K562 (cell line): ENCODE data around the gene MT1M. TPM values are rescaled to one million over a fixed set of nuclear protein-coding genes. Genes with fewer than 3 reads are reported as not detected.

ENCODE experiments used
- ATAC-seq: fragments of 200-7000 bp; cut with Tn5 transposase; 3 replicates; pipeline ENCODE4 v1.9.1; 2020; ENCODE audit warnings: moderate library complexity
- BruUV-seq: library from RNA; stranded (reverse); fragments of 400-500 nt; replicated peaks from 2 replicates; lab custom pipeline; 2021; lab: Mats Ljungman, UMichigan
- CTCF ChIA-PET: fragments of 300-600 bp; formaldehyde crosslinking; extraction: SDS; loops from one replicate; lab custom pipeline; 2021; ENCODE audit warnings: low intra/inter-chr PET ratio; lab: Yijun Ruan, JAX
- POLR2A ChIA-PET: fragments of 300-600, 350-650 bp; sonication (Branson Sonifier 250); formaldehyde crosslinking; extraction: SDS; loops from one replicate; lab custom pipeline; 2021; ENCODE audit warnings: antibody characterized with exemption, inconsistent platforms; lab: Yijun Ruan, JAX
- DNase-seq, 4 experiments: peaks; one replicate each; pipeline versions ENCODE4 v3.0.0 to v3.0.0-alpha.2; 2011 to 2018; ENCODE audit warnings: low spot score in 3 of 4, mixed read lengths in 3 of 4; ENCODE audit errors: extremely low read depth in 1 of 4
- FAIRE-seq: peaks from 2 replicates; lab custom pipeline; 2011; peaks lifted over from hg19 to GRCh38; lab: Jason Lieb, UNC
- H2AFZ ChIP-seq: 2 replicates; pipeline ENCODE4 v1.6.0; 2011; ENCODE audit warnings: low read depth, low read length, control low read depth, inconsistent platforms
- H3K27ac ChIP-seq: fragments of 200-600 bp; 3 replicates; pipeline ENCODE4 v1.8.0; 2011; ENCODE audit warnings: low read depth, mild to moderate bottlenecking, control low read depth, inconsistent platforms, low read length, moderate library complexity, mixed read lengths; ENCODE audit errors: extremely low read depth
- H3K27me3 ChIP-seq, 2 experiments: fragments of 300-600 bp in 1 of 2; 2 replicates in 1 of 2; 3 replicates in 1 of 2; pipeline versions ENCODE4 v1.6.0 to v1.8.0; 2011; ENCODE audit warnings: inconsistent platforms in 2 of 2, low read length in 2 of 2, mild to moderate bottlenecking in 1 of 2, mixed read lengths in 1 of 2, moderate library complexity in 1 of 2; ENCODE audit not compliant: control insufficient read depth in 2 of 2, insufficient read depth in 2 of 2
- H3K36me3 ChIP-seq: fragments of 300-600 bp; 3 replicates; pipeline ENCODE4 v1.8.0; 2011; ENCODE audit warnings: mild to moderate bottlenecking, low read length, inconsistent platforms; ENCODE audit not compliant: control insufficient read depth, insufficient read depth
- H3K4me1 ChIP-seq, 2 experiments: fragments of 200-600 bp in 1 of 2; replicated peaks in 1 of 2; 2 replicates in 1 of 2; 3 replicates in 1 of 2; pipeline versions ENCODE4 v1.5.1 to v1.8.0; 2011; ENCODE audit warnings: inconsistent platforms in 2 of 2, low read length in 2 of 2, mild to moderate bottlenecking in 1 of 2, mixed read lengths in 1 of 2, moderate library complexity in 1 of 2; ENCODE audit not compliant: control insufficient read depth in 2 of 2, insufficient read depth in 2 of 2
- H3K4me2 ChIP-seq: 2 replicates; pipeline ENCODE4 v1.6.1; 2011; ENCODE audit warnings: low read length, control low read depth, inconsistent platforms, mixed read lengths; ENCODE audit not compliant: insufficient read depth
- H3K4me3 ChIP-seq: fragments of 200-600 bp; sonication (generic), shearing (Covaris generic); 2 replicates; pipeline ENCODE4 v1.5.1; 2016; ENCODE audit warnings: control low read depth, inconsistent platforms
- H3K79me2 ChIP-seq: fragments of 200-600 bp; 3 replicates; pipeline ENCODE4 v1.8.0; 2011; ENCODE audit warnings: low read length, inconsistent platforms; ENCODE audit not compliant: control insufficient read depth, insufficient read depth
- H3K9ac ChIP-seq, 2 experiments: 2 replicates each; pipeline versions ENCODE4 v1.6.0 to v1.6.1; 2011; ENCODE audit warnings: low read depth in 2 of 2, low read length in 2 of 2, control low read depth in 1 of 2, inconsistent platforms in 1 of 2, mild to moderate bottlenecking in 1 of 2, mixed read lengths in 1 of 2; ENCODE audit not compliant: insufficient read depth in 1 of 2
- H3K9me1 ChIP-seq: one replicate; pipeline ENCODE4 v1.6.0; 2011; ENCODE audit warnings: inconsistent platforms, mild to moderate bottlenecking, low read length, moderate library complexity; ENCODE audit not compliant: control insufficient read depth, insufficient read depth
- H3K9me3 ChIP-seq: replicated peaks from 2 replicates; pipeline ENCODE4 v1.5.1; 2011; ENCODE audit warnings: low read depth, low read length, inconsistent platforms; ENCODE audit not compliant: control insufficient read depth, insufficient read depth
- H4K20me1 ChIP-seq: replicated peaks from 2 replicates; pipeline ENCODE4 v1.6.1; 2011; ENCODE audit warnings: low read length, inconsistent platforms, mixed read lengths; ENCODE audit not compliant: control insufficient read depth, insufficient read depth
- CREB1 ChIP-seq, 2 experiments: sonication (generic) in 1 of 2; formaldehyde crosslinking in 1 of 2; IDR thresholded peaks; 2 replicates each; pipeline versions ENCODE4 v1.6.1 to v1.8.0; 2012 to 2022; ENCODE audit warnings: inconsistent platforms in 1 of 2, mild to moderate bottlenecking in 1 of 2, missing genetic modification reagents in 1 of 2, moderate library complexity in 1 of 2
- ELK1 ChIP-seq: sonication (generic); formaldehyde crosslinking; IDR thresholded peaks from 2 replicates; pipeline ENCODE4 v1.8.1; 2022; ENCODE audit warnings: missing genetic modification reagents
- FOXM1 ChIP-seq, 2 experiments: fragments of 450-650 bp in 1 of 2; sonication (generic) in 1 of 2; formaldehyde crosslinking in 1 of 2; IDR thresholded peaks; 2 replicates each; pipeline versions ENCODE4 v1.6.1 to v1.9.0; 2017 to 2022; ENCODE audit warnings: low read depth in 2 of 2, mild to moderate bottlenecking in 2 of 2, missing genetic modification reagents in 1 of 2, moderate library complexity in 1 of 2
- NCOA4 ChIP-seq: fragments of 450-650 bp; IDR thresholded peaks from 2 replicates; pipeline ENCODE4 v1.6.1; 2018; ENCODE audit warnings: mild to moderate bottlenecking; ENCODE audit not compliant: partially characterized antibody
- NELFE ChIP-seq: IDR thresholded peaks from 2 replicates; pipeline ENCODE4 v1.6.1; 2011; ENCODE audit warnings: mild to moderate bottlenecking; ENCODE audit not compliant: insufficient read depth, insufficient read length
- PKNOX1 ChIP-seq: fragments of 450-650 bp; IDR thresholded peaks from 2 replicates; pipeline ENCODE4 v1.6.1; 2016
- ZC3H4 ChIP-seq: sonication (generic); formaldehyde crosslinking; IDR thresholded peaks from 2 replicates; pipeline ENCODE4 v1.9.0; 2021; ENCODE audit warnings: missing genetic modification reagents, borderline replicate concordance
- ZMIZ1 ChIP-seq, 2 experiments: fragments of 150-350 bp in 1 of 2; IDR thresholded peaks; 2 replicates each; pipeline ENCODE4 v1.6.1; 2012 to 2016; ENCODE audit warnings: low read depth in 2 of 2, low read length in 2 of 2, mild to moderate bottlenecking in 1 of 2, moderate library complexity in 1 of 2
- ZNF583 ChIP-seq: fragments of 250-450 bp; sonication (Bioruptor Pico); IDR thresholded peaks from 2 replicates; pipeline ENCODE4 v1.4.0; 2020
- WGBS: fragments of 100-300 bp; shearing (Covaris generic); methylation state at CpG from one replicate; pipeline ENCODE4 v1.1.6; 2016; ENCODE audit warnings: low coverage, mixed read lengths; ENCODE audit not compliant: insufficient coverage; ENCODE audit errors: missing lambda C conversion rate; 5-methylcytosine and 5-hydroxymethylcytosine counted together
- in situ Hi-C: fragments of 300-500 bp; cut with MboI; formaldehyde crosslinking; loops from 4 replicates; pipeline ENCODE4 v1.15.0; 2018; ENCODE audit warnings: inconsistent platforms, mixed read lengths
- intact Hi-C: fragments of 100-400 bp; cut with micrococcal nuclease; formaldehyde crosslinking; loops from 2 replicates; pipeline ENCODE4 v1.14.2; 2022
- polyA plus RNA-seq, 8 experiments: library from polyadenylated mRNA; depleted of rRNA in 4 of 8; stranded (reverse) in 5 of 8; unstranded in 3 of 8; fragments of >200 nt; fragmentation: Nextera tagmentation in 2 of 8; fragmentation: Illumina TruSeq in 1 of 8; extraction: Ambion mirVana in 2 of 8; extraction: Trizol in 1 of 8; gene quantifications; 2 replicates each; pipeline versions ENCODE4 v1.2.1 to v1.2.3, GENCODE V29; 2011 to 2014; ENCODE audit warnings: inconsistent platforms in 1 of 8, missing spikeins in 1 of 8
- total RNA-seq, 7 experiments: library from RNA; depleted of rRNA in 6 of 7; stranded (reverse); fragments of >200 nt in 6 of 7; fragmentation: Illumina TruSeq in 2 of 7; extraction: Trizol in 2 of 7; gene quantifications; 2 replicates each; pipeline versions ENCODE4 v1.2.1 to v1.2.3, GENCODE V29; 2011 to 2021; ENCODE audit warnings: low replicate concordance in 1 of 7

MT1M gene
- total and polyA plus RNA-seq, 9 of the 15 experiments (the other 6 are each of a cell fraction or from before 2014, with no cell fraction given) = not detected

GRCh38 chr16:56616608-56617211 is 15.7 kb upstream of the MT1M start (continued):
- TF ChIP-seq ELK1 (CRISPR knock-in tag) (no peak), NELFE (no peak)

GRCh38 chr16:56617212-56618085 is 15.0 kb upstream of the MT1M start:
- POLR2A ChIA-PET = interaction anchor here (1.2 kb wide), 1 partner anchor 9 kb away, joined by 5 read pairs; the partner anchor contains the start of gene MT2A
- intact Hi-C loops = no loop called here
- H3K9ac ChIP-seq = no peak overlapping the region
- TF ChIP-seq NCOA4 (no peak), CREB1 (IDR thresholded peaks at IDR 0.05) (no peak), CREB1 (CRISPR knock-in tag; IDR thresholded peaks at IDR 0.05) (no peak), ZC3H4 (CRISPR knock-in tag) (no peak), PKNOX1 (no peak), ZNF583 (CRISPR knock-in tag) (no peak), FOXM1 (IDR thresholded peaks at IDR 0.05; ENCODE audit: low read depth) (no peak), FOXM1 (CRISPR knock-in tag; IDR thresholded peaks at IDR 0.05; ENCODE audit: low read depth) (no peak), ZMIZ1 (IDR thresholded peaks at IDR 0.05; ENCODE audit: low read depth in 2 of 2, low read length in 2 of 2) (no peak)

More at GRCh38 chr16:56617212-56618085, 15.0 kb upstream of the MT1M start:
- no peak for FAIRE-seq
- Histone ChIP-seq H3K36me3 (no peaks in the 10 kb centered on the region), H3K9me3 (no peaks in the 10 kb centered on the region), H4K20me1 (no peaks in the 10 kb centered on the region), H2AFZ (no peak overlapping the region), H3K4me2 (no peak overlapping the region), H3K4me3 (no peak overlapping the region), H3K27ac (no peak overlapping the region), H3K27me3 (peaks cover 17 to 39% of the 10 kb centered on the region in 2 experiments), H3K9me1 (no peaks in the 10 kb centered on the region), H3K79me2 (no peaks in the 10 kb centered on the region), H3K4me1 (peaks cover 0 to 6% of the 10 kb centered on the region in 2 experiments; a peak in 1 of 5 replicates)
- ATAC-seq = no peak
- DNase-seq = no peak
- CTCF ChIA-PET = no interaction called here
- WGBS = 4% methylated on average over 20 of the region's 41 CpGs
- BruUV-seq = no TSS peak
- in situ Hi-C loops = no loop called here
